IPS-NIHi11 (cell line): ENCODE results near the gene FOS.
"Not testable (repeated sequence)": the region's sequence is repeated elsewhere in the genome, so short reads cannot be mapped to it uniquely, and the experiment has no call there.

Experiments
- DNase-seq: peaks from one replicate; pipeline ENCODE4 v3.0.0; 2012; ENCODE audit warnings: mixed read lengths, low spot score

The FOS gene

DNA sequence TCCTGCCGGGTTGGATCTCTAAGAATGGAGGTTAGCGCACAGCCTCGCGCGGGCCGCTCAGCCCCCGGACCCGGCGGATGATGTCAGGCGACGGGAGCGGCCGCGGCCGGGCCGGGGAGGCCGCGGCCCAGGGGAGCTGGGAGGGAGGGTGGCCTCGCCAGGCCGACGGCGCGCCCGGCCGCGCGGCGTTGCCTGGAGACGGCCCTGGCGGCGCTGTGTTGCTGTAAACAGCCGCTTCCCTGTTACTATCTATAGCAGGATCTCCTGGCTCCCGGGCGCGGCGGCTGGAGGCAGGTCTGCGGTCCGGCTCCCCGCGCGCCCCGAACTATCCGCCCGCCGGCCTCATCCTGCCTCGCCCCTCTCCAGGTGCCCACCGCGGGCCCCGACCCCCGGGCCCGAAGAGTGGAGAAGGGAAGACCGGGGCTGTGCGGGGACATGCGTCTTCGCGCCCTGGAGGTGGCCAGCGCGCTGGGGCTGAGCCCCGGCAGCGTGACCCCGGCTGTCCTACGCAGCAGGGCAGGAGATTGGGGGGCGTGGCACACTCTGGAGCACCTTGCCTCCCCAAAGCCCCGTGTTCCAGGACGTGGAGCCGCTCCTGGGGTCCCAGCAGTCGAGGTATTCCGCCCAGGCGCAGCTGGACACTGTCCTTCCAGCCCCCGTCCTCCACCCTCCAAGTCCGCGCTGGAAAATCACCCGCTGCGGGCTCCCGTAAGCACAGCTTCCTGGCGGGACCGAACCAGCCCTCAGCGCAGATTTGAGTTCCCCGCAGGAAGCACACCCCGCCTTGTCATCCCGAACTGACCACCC is 1.4 kb upstream of the FOS start:
- DNase-seq, result peak; percentile 85

DNA sequence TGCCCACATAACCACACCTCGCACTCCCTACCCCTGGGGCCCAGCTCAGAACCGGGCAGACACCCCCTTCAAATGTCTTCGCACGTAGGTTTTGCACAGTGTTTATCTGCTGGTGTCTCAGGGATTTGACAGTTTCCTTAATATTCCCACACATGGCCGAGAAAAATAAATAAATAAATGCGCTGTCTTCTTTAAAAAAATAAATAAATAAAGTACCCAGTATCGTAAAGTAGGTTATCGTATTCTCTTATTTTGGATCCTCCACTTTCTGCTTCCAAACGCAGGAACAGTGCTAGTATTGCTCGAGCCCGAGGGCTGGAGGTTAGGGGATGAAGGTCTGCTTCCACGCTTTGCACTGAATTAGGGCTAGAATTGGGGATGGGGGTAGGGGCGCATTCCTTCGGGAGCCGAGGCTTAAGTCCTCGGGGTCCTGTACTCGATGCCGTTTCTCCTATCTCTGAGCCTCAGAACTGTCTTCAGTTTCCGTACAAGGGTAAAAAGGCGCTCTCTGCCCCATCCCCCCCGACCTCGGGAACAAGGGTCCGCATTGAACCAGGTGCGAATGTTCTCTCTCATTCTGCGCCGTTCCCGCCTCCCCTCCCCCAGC is 710 bp upstream of the FOS start:
- no peak for DNase-seq

DNA sequence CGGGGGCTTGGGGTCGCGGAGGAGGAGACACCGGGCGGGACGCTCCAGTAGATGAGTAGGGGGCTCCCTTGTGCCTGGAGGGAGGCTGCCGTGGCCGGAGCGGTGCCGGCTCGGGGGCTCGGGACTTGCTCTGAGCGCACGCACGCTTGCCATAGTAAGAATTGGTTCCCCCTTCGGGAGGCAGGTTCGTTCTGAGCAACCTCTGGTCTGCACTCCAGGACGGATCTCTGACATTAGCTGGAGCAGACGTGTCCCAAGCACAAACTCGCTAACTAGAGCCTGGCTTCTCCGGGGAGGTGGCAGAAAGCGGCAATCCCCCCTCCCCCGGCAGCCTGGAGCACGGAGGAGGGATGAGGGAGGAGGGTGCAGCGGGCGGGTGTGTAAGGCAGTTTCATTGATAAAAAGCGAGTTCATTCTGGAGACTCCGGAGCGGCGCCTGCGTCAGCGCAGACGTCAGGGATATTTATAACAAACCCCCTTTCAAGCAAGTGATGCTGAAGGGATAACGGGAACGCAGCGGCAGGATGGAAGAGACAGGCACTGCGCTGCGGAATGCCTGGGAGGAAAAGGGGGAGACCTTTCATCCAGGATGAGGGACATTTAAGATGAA is 630 bp downstream of the FOS start:
- no peak for DNase-seq

DNA sequence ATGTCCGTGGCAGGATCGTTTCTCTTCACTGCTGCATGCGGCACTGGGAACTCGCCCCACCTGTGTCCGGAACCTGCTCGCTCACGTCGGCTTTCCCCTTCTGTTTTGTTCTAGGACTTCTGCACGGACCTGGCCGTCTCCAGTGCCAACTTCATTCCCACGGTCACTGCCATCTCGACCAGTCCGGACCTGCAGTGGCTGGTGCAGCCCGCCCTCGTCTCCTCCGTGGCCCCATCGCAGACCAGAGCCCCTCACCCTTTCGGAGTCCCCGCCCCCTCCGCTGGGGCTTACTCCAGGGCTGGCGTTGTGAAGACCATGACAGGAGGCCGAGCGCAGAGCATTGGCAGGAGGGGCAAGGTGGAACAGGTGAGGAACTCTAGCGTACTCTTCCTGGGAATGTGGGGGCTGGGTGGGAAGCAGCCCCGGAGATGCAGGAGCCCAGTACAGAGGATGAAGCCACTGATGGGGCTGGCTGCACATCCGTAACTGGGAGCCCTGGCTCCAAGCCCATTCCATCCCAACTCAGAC is 1.2 kb downstream of the FOS start:
- no peak for DNase-seq

DNA sequence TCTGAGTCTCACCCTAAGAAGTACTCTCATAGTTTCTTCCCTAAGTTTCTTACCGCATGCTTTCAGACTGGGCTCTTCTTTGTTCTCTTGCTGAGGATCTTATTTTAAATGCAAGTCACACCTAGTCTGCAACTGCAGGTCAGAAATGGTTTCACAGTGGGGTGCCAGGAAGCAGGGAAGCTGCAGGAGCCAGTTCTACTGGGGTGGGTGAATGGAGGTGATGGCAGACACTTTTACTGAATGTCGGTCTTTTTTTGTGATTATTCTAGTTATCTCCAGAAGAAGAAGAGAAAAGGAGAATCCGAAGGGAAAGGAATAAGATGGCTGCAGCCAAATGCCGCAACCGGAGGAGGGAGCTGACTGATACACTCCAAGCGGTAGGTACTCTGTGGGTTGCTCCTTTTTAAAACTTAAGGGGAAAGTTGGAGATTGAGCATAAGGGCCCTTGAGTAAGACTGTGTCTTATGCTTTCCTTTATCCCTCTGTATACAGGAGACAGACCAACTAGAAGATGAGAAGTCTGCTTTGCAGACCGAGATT is 1.7 kb downstream of the FOS start:
- DNase-seq, result no peak

DNA sequence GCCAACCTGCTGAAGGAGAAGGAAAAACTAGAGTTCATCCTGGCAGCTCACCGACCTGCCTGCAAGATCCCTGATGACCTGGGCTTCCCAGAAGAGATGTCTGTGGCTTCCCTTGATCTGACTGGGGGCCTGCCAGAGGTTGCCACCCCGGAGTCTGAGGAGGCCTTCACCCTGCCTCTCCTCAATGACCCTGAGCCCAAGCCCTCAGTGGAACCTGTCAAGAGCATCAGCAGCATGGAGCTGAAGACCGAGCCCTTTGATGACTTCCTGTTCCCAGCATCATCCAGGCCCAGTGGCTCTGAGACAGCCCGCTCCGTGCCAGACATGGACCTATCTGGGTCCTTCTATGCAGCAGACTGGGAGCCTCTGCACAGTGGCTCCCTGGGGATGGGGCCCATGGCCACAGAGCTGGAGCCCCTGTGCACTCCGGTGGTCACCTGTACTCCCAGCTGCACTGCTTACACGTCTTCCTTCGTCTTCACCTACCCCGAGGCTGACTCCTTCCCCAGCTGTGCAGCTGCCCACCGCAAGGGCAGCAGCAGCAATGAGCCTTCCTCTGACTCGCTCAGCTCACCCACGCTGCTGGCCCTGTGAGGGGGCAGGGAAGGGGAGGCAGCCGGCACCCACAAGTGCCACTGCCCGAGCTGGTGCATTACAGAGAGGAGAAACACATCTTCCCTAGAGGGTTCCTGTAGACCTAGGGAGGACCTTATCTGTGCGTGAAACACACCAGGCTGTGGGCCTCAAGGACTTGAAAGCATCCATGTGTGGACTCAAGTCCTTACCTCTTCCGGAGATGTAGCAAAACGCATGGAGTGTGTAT is 2.4 kb downstream of the FOS start:
- DNase-seq, result no peak

DNA sequence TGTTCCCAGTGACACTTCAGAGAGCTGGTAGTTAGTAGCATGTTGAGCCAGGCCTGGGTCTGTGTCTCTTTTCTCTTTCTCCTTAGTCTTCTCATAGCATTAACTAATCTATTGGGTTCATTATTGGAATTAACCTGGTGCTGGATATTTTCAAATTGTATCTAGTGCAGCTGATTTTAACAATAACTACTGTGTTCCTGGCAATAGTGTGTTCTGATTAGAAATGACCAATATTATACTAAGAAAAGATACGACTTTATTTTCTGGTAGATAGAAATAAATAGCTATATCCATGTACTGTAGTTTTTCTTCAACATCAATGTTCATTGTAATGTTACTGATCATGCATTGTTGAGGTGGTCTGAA is 3.0 kb downstream of the FOS start:
- no peak for DNase-seq

DNA sequence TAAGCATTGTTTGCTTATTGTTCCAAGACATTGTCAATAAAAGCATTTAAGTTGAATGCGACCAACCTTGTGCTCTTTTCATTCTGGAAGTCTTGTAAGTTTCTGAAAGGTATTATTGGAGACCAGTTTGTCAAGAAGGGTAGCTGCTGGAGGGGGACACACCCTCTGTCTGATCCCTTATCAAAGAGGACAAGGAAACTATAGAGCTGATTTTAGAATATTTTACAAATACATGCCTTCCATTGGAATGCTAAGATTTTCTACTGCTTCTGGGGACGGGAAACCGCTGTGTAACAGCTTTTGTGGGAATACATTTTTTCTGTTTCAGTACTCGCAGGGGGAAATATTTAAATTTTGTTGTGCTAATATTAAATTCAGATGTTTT is 3.5 kb downstream of the FOS start:
- no peak for DNase-seq

DNA sequence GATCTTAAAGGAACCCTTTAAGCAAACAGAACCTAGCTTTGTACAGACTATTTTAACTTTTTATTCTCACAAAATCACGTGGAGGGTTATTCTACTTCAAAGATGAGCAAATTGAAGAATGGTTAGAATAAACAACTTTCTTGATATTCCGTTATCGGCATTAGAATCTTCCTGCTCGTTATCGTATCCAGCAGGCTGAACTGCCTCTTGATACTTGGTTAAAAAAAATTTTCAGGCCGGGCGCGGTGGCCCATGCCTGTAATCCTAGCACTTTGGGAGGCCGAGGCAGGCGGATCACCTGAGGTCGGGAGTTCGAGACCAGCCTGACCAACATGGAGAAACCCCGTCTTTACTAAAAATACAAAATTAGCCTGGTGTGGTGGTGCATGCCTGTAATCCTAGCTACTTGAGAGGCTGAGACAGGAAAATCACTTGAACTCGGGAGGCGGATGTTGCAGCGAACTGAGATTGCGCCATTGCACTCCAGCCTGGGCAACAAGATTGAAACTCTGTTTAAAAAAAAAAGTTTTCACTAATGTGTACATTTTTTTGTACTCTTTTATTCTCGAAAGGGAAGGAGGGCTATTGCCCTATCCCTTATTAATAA is 4.0 kb downstream of the FOS start:
- not testable (repeated sequence) for DNase-seq

DNA sequence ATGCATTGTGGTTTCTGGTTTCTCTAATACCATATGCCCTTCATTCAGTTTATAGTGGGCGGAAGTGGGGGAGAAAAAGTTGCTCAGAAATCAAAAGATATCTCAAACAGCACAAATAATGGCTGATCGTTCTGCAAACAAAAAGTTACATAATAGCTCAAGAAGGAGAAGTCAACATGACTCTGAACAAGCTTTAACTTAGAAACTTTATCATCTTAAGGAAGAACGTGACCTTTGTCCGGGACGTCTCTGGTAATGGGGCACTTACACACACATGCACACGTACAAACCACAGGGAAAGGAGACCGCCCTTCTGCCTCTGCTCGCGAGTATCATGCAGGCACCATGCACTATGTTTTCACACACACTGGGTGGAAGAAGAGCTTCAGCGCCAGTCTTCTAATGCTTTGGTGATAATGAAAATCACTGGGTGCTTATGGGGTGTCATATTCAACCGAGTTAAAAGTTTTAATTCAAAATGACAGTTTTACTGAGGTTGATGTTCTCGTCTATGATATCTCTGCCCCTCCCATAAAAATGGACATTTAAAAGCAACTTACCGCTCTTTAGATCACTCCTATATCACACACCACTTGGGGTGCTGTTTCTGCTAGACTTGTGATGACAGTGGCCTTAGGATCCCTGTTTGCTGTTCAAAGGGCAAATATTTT is 4.7 kb downstream of the FOS start:
- no peak for DNase-seq

DNA sequence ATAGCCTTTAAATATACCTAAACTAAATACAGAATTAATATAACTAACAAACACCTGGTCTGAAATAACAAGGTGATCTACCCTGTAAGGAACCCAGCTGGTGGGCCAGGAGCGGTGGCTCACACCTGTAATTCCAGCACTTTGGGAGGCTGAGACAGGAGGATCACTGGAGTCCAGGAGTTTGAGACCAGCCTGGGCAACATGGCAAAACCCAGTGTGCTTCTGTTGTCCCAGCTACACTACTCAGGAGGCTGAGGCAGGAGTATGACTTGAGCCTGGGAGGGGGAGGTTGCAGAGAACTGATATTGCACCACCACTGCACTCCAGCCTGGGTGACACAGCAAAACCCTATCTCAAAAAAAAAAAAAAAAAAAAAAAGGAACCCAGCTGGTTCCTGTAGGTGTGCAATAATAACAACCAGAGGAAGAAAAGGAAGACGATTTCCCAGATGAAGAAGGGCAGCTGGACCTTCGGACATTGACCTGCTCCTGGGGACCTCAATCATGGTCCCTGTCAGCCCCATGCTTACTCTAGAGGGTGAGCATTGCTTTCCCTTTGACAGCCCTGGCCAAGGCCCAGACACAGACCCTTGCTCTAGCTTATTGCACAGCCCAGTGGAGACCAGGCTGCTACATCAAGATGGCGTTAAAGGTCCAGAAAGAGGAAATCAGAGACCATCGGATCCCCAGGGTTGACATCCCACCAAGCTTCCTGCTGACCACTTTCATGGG is 5.4 kb downstream of the FOS start:
- no peak for DNase-seq

DNA sequence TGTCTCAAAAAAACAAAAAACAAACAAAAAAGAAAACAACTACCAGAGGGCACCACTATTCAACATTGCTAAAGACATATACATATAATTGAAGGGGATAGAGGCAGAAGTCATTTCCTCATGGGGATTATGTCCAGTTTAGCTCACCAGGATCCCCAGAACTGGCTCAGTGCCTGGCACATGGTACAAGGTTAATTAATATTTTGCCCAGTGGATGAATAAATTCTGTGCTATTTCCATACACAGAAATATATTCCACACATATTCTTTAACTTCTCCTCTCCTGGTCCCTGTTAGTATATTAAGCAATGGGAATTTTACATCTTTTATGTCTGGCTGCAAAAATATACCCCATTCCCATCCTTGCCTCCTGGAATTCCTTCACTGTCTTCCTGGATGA is 6.7 kb downstream of the FOS start:
- DNase-seq, result no peak

DNA sequence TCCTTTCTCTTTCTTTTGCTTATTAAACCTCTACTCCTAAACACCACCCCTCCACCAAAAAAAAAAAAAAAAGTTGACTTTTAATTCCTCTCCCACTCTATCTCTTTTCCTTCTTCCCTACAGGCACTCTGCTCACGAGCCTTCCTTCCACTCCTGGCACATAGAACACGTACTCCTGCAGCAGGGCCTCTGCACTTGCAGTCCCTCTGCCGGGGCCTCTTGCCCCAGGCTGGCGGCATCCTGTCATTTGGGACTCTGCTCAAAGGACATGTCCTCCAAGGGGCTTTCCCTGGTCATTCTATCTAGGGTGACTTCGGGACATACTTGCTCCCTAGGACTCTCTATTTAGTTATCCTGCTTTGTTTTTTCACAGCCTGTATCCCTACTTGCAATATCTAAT is 7.7 kb downstream of the FOS start:
- DNase-seq, result no peak

DNA sequence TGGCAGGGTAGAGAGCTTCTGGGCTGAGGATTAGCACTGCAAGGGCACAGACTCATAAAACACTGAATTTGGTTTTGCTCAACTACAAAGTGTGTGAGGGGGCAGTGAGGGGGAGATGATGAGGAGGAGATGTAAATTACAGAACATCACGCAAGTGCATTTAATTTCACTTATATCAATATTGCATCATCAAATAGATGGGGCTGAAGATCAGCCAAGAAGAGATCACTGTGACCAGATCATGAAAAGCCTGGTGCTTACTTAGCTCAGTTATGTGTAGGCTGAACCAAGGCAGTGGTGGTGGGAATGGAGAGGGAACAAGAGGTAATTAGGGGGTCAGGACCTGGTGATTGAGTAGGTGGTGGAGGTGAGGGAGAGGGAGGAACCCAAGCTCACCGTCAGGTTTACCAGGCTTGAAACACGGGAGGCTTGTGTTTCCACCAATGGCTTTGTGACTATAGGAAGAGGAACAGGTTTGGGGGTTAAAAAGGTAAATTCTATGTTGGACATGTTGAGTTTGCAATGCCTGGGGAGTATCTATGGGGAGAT is 11.3 kb downstream of the FOS start:
- no peak for DNase-seq

DNA sequence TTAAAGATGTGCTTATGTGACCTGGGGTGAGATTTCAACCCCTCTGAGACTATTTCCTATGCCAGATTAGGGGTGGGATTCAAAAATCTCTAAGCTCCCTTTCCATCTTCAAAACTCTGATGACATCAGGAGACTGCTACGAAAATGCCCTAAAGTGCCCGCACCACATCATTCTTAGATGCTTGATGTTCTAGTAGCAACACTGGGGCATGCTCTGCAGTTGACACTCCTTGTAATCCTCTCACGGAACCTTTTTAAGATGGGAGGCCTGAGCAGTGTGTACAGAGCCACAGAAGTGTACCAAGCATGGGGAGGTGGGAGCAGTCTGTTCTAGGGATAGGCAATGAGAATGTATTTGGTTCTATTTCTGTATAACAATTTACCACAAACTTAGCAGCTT is 12.2 kb downstream of the FOS start:
- DNase-seq, result no peak

DNA sequence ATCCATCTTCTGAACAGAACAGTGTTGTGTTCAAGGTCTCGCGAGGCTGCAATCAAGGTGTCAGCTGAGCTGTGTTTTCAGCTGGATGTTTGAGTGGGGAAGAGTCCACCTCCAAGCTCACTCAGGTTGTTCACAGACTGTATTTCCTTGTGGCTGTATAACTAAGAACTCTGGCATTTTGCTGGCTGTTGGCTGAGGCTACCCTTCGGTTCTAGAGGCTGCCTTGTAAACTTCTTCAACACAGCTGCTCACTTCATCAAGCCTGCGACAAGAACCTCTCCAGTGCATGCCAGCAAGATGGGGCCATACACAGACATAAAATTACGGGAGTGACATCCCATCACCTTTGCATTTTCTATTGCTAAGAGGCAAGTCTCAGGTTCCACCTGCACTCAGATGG is 12.7 kb downstream of the FOS start:
- DNase-seq, result no peak

DNA sequence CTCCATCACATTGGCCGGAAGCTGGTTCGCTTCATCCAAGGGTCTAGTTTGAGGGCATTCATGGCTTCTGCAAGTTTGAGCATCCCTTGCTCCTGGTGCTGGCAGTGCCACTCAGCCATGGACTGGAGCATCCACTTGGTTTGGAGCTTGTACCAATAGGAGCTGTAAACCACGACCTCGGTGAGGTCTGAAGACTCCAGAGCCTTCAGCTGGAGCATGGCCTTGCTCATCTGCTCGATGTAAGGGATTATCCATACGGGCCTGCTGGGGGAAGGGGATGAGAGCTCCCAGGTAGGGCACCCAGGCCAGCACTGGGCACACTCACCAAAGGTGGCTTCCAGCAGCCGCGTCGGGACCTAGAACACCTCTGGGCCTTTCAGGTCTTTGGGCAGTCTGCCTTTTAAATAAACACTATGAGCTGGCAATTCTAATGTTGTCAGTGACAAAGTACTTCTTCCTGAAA is 13.5 kb downstream of the FOS start:
- no peak for DNase-seq

DNA sequence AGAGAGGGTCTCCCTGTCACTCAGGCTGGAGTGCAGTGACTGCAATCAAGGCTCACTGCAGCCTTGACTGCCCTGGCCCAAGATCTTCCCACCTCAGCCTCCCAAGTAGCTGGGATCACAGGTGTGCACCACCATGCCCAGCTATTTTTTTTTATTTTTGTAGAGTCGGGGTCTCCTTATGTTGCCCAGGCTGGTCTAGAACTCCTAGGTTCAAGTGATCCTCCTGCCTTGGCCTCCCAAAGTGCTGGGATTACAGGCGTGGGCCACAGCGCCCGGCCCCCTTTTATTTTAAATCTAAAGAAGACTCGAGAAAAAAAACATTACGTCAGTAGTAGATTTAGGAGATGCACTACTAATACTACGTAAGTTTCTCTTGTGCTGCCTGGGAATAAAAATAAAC is 14.3 kb downstream of the FOS start:
- DNase-seq, result no peak

DNA sequence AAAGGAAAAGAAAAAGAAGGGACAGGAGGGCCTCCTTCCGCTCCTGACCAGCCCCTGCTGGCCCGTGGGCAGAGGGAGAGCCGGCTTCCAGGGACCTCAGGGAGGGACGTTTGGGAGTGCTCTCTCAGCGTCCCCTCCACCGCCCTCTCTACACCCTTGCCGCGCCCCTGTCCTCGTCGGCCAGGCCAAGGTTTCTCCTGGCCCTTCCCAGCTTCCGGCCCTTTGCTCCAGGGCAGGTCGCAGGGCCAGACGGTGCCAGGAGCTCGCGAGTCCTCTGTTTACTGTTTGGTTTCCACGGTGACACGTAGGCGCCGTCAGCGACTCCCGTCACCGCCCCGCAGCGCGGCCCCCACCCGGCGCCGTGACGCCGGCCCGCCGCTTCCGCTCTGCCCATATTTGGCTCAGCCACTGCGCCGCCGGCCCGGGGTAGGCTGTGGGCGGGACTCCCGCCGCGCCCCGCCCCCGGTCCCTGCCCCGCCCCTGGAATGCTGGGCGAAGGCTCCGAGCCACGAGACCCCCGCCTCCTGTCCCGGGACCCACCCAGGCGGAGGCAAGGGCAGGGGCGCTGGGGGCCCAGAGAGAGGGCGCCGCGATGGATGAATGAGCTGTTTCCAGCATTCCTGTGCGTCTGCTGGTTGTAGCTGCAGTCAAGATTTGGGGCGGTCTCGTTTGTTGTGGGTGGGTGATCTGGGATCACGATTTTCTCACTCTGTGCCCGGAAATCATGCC is 15.5 kb downstream of the FOS start:
- peak; percentile 97 for DNase-seq
